PC-3 (cell line): ENCODE measurements around the gene CCNB2. TPM values are rescaled to one million over a fixed set of nuclear protein-coding genes. Genes with fewer than 3 reads are reported as not detected.
A peak's percentile ranks its signal among the peaks of the same experiment; 100 is the strongest.

Experiments
- ATAC-seq: fragments of 200-7000 bp; cut with Tn5 transposase; 2 replicates; pipeline ENCODE4 v1.9.1; 2020; ENCODE audit warnings: mild to moderate bottlenecking, moderate library complexity
- BruUV-seq: library from RNA; stranded (reverse); fragments of 400-500 nt; replicated peaks from 2 replicates; lab custom pipeline; 2021; lab: Mats Ljungman, UMichigan
- CTCF ChIA-PET: fragments of 300-600 bp; sonication (Branson Sonifier 250); formaldehyde crosslinking; loops from one replicate; lab custom pipeline; 2022; ENCODE audit warnings: antibody characterized with exemption; lab: Charles Lee
- POLR2A ChIA-PET: fragments of 300-600 bp; sonication (Branson Sonifier 250); formaldehyde crosslinking; loops from one replicate; lab custom pipeline; 2022; ENCODE audit warnings: antibody characterized with exemption; ENCODE audit not compliant: unreplicated experiment; lab: Charles Lee
- DNase-seq: peaks from one replicate; pipeline ENCODE4 v3.0.0-alpha.2; 2015
- H2AFZ ChIP-seq: fragments of 300-600 bp; sonication (generic); 2 replicates; pipeline ENCODE4 v1.6.0; 2016; ENCODE audit warnings: antibody characterized with exemption, low read length
- H3F3A ChIP-seq: fragments of 300-600 bp; sonication (generic); one replicate; pipeline ENCODE4 v1.6.0; 2017; ENCODE audit warnings: antibody characterized with exemption, low read length, control low read depth, mild to moderate bottlenecking; ENCODE audit not compliant: unreplicated experiment
- H3K27ac ChIP-seq: fragments of 300-600 bp; sonication (generic); 2 replicates; pipeline ENCODE4 v1.5.1; 2016; ENCODE audit warnings: mild to moderate bottlenecking, low read length
- H3K27me3 ChIP-seq: fragments of 300-600 bp; sonication (generic); 2 replicates; pipeline ENCODE4 v1.6.1; 2016; ENCODE audit warnings: low read length, mixed read lengths
- H3K36me3 ChIP-seq: fragments of 300-600 bp; sonication (generic); 2 replicates; pipeline ENCODE4 v1.6.1; 2016; ENCODE audit warnings: low read depth, mixed run types, low read length, mixed read lengths
- H3K4me1 ChIP-seq: fragments of 300-600 bp; sonication (generic); 2 replicates; pipeline ENCODE4 v1.5.1; 2016; ENCODE audit warnings: low read length; ENCODE audit not compliant: insufficient read depth
- H3K4me2 ChIP-seq: fragments of 300-600 bp; sonication (generic); 2 replicates; pipeline ENCODE4 v1.6.0; 2016; ENCODE audit warnings: low read length
- H3K4me3 ChIP-seq: fragments of 300-600 bp; sonication (generic); 2 replicates; pipeline ENCODE4 v1.5.1; 2016; ENCODE audit warnings: mild to moderate bottlenecking, low read length, mixed read lengths
- H3K79me2 ChIP-seq: fragments of 300-600 bp; sonication (generic); 2 replicates; pipeline ENCODE4 v1.6.1; 2017; ENCODE audit warnings: low read length, mixed read lengths
- H3K9ac ChIP-seq: fragments of 300-600 bp; sonication (generic); 2 replicates; pipeline ENCODE4 v1.6.0; 2016; ENCODE audit warnings: mild to moderate bottlenecking, low read length
- H3K9me2 ChIP-seq: fragments of 300-600 bp; sonication (generic); replicated peaks from 2 replicates; pipeline ENCODE4 v1.6.1; 2016; ENCODE audit warnings: mixed run types, low read length, mixed read lengths
- H3K9me3 ChIP-seq: fragments of 300-600 bp; sonication (generic); 2 replicates; pipeline ENCODE4 v1.6.1; 2016; ENCODE audit warnings: low read length, mixed read lengths
- H4K20me1 ChIP-seq: fragments of 300-600 bp; sonication (generic); 2 replicates; pipeline ENCODE4 v1.6.1; 2016; ENCODE audit warnings: low read length, mixed read lengths
- EZH2 ChIP-seq: fragments of 300-600 bp; sonication (generic); IDR thresholded peaks from one replicate; pipeline ENCODE4 v1.6.1; 2017; ENCODE audit warnings: antibody characterized with exemption, mild to moderate bottlenecking, low read length; ENCODE audit not compliant: unreplicated experiment
- EZH2phosphoT487 ChIP-seq: fragments of 300-600 bp; sonication (generic); IDR thresholded peaks from 2 replicates; pipeline ENCODE4 v1.6.1; 2018; ENCODE audit warnings: mild to moderate bottlenecking, antibody characterized with exemption, low read length, borderline replicate concordance
- intact Hi-C: fragments of 100-400 bp; cut with micrococcal nuclease; formaldehyde crosslinking; loops from 2 replicates; pipeline ENCODE4 v1.9.0; 2023
- total RNA-seq: library from RNA; depleted of rRNA; stranded (reverse); fragments of >200 nt; gene quantifications from 2 replicates; pipeline ENCODE4 v1.2.3, GENCODE V29; 2014
- TF ChIP-seq, protein P1 (sequence below): fragments of 300-600 bp; sonication (generic); conservative IDR thresholded peaks from 2 replicates; pipeline ENCODE4 v1.5.1; 2017; ENCODE audit warnings: antibody characterized with exemption, low read depth, mild to moderate bottlenecking, low read length

CCNB2 gene
- total RNA-seq, 1 experiment from 2014 or later: 61.7 TPM

DNA sequence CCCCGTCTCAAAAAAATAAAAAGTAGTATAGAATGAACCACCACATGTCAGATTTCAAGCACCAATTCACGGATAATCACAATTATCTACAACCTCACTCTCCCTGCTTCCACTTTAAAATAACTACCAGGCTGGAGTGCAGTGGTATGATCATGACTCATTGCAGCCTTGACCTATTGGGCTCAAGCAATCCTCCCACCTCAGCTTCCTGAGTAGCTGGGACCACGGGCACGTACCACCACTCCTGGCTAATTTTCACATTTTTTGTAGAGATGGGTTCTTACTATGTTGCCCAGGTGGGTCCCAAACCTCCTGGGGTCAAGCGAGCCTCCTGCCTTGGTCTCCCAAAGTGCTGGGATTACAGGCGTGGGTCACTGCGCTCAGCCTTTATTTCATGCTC lies 63.6 kb downstream of the CCNB2 start:
- Histone ChIP-seq H3K9me2 (no peaks in the 10 kb centered on the region), H3K4me2 (peak overlapping the region; percentile 43; the same call in 1 of the 2 replicates), H3F3A (no peaks in the 10 kb centered on the region), H3K4me3 (no peak overlapping the region), H4K20me1 (no peaks in the 10 kb centered on the region), H3K4me1 (peaks cover 38% of the 10 kb centered on the region), H3K9ac (no peak overlapping the region; the same call in 1 of the 2 replicates), H3K27me3 (no peaks in the 10 kb centered on the region), H2AFZ (no peak overlapping the region), H3K9me3 (no peaks in the 10 kb centered on the region), H3K79me2 (no peaks in the 10 kb centered on the region), H3K36me3 (peaks cover 14% of the 10 kb centered on the region), H3K27ac (peak overlapping the region; percentile 87)
- ATAC-seq: no peak
- intact Hi-C loops: no loop called here
- no peak for TF ChIP-seq EZH2phosphoT487
- TF ChIP-seq, protein P1, sequence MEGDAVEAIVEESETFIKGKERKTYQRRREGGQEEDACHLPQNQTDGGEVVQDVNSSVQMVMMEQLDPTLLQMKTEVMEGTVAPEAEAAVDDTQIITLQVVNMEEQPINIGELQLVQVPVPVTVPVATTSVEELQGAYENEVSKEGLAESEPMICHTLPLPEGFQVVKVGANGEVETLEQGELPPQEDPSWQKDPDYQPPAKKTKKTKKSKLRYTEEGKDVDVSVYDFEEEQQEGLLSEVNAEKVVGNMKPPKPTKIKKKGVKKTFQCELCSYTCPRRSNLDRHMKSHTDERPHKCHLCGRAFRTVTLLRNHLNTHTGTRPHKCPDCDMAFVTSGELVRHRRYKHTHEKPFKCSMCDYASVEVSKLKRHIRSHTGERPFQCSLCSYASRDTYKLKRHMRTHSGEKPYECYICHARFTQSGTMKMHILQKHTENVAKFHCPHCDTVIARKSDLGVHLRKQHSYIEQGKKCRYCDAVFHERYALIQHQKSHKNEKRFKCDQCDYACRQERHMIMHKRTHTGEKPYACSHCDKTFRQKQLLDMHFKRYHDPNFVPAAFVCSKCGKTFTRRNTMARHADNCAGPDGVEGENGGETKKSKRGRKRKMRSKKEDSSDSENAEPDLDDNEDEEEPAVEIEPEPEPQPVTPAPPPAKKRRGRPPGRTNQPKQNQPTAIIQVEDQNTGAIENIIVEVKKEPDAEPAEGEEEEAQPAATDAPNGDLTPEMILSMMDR: no peak
- no peak for TF ChIP-seq EZH2
- no TSS peak for BruUV-seq
- DNase-seq: peak; percentile 36
- ChIA-PET CTCF (no interaction called here), POLR2A (no interaction called here)

DNA sequence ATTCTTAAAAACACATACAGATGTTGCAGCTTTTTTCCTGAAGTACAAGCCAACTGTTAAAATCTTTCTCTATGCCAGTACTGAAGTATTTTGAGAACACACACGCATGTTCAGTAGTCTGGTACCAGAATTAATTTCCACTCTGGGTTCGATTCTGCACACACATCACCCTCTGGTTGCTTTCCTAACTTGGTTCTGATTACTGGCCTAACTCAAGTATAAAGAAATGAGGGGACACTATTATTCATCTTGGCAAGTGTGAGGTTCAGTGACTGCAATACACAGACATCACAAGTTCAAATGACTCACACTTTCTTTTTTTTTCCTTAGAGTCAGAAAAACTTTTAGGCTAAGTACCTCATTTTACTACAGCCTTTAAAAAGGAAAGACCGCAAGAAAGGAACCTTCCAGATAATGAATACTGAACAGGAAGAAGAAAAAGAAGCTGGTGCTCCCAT lies 64.3 kb downstream of the CCNB2 start:
- peak overlapping the region; percentile 43 for H3K4me2 ChIP-seq
- H3K4me3 ChIP-seq: no peak overlapping the region
- CTCF ChIA-PET: no interaction called here
- no peaks in the 10 kb centered on the region for H3K9me3 ChIP-seq
- POLR2A ChIA-PET: interaction anchor here (0.6 to 0.7 kb wide), 2 partner anchors 136 to 241 kb away, joined by 4 to 8 read pairs; no protein-coding TSS in a partner anchor
- DNase-seq (peak; percentile 53), ATAC-seq (peak; percentile 9; the same call in 1 of the 2 replicates)
- no peak overlapping the region for H2AFZ ChIP-seq
- no peaks in the 10 kb centered on the region for H4K20me1 ChIP-seq
- peaks cover 45% of the 10 kb centered on the region for H3K4me1 ChIP-seq
- BruUV-seq: no TSS peak
- no peak for TF ChIP-seq EZH2
- TF ChIP-seq, protein P1: no peak
- TF ChIP-seq EZH2phosphoT487: no peak
- no peaks in the 10 kb centered on the region for H3K27me3 ChIP-seq
- no peaks in the 10 kb centered on the region for H3K9me2 ChIP-seq
- intact Hi-C loops: no loop called here
- no peaks in the 10 kb centered on the region for H3K79me2 ChIP-seq
- H3F3A ChIP-seq: no peaks in the 10 kb centered on the region
- H3K9ac ChIP-seq: peak overlapping the region; percentile 59
- H3K36me3 ChIP-seq: peaks cover 16% of the 10 kb centered on the region
- H3K27ac ChIP-seq: peak overlapping the region; percentile 87
